Smooth muscle cell (in vitro differentiated cells): ENCODE measurements around the gene INMT. TPM values are rescaled to one million over a fixed set of nuclear protein-coding genes. Genes with fewer than 3 reads are reported as not detected.

ENCODE experiments used
- DNase-seq: peaks from one replicate; lab custom pipeline; 2025; ENCODE audit not compliant: unreplicated experiment; lab: John Stamatoyannopoulos, UW
- H2AFZ ChIP-seq: fragments of 200-600 bp; sonication (generic); 2 replicates; pipeline ENCODE4 v1.6.0; 2016; ENCODE audit warnings: antibody characterized with exemption, low read depth, mild to moderate bottlenecking
- H3F3A ChIP-seq: fragments of 200-600 bp; sonication (generic); 2 replicates; pipeline ENCODE4 v1.6.0; 2017; ENCODE audit warnings: antibody characterized with exemption, low read depth
- H3K27ac ChIP-seq: fragments of 200-600 bp; sonication (generic); 2 replicates; pipeline ENCODE4 v1.5.1; 2016; ENCODE audit warnings: low read depth, mild to moderate bottlenecking
- H3K27me3 ChIP-seq: fragments of 200-600 bp; sonication (generic); 2 replicates; pipeline ENCODE4 v1.6.1; 2016; ENCODE audit warnings: low read depth, mild to moderate bottlenecking
- H3K36me3 ChIP-seq: fragments of 200-600 bp; sonication (generic); 2 replicates; pipeline ENCODE4 v1.5.1; 2016; ENCODE audit warnings: low read depth
- H3K4me1 ChIP-seq: fragments of 200-600 bp; sonication (generic); 2 replicates; pipeline ENCODE4 v1.5.1; 2016; ENCODE audit warnings: low read depth
- H3K4me2 ChIP-seq: fragments of 200-600 bp; sonication (generic); 2 replicates; pipeline ENCODE4 v1.6.0; 2016; ENCODE audit warnings: mild to moderate bottlenecking
- H3K4me3 ChIP-seq: fragments of 200-600 bp; sonication (generic); 2 replicates; pipeline ENCODE4 v1.5.1; 2016; ENCODE audit warnings: mild to moderate bottlenecking
- H3K79me2 ChIP-seq: fragments of 200-600 bp; sonication (generic); 2 replicates; pipeline ENCODE4 v1.6.0; 2016; ENCODE audit warnings: low read depth, mild to moderate bottlenecking
- H3K9ac ChIP-seq: fragments of 200-600 bp; sonication (generic); 2 replicates; pipeline ENCODE4 v1.6.0; 2016; ENCODE audit warnings: low read depth
- H3K9me3 ChIP-seq: fragments of 200-600 bp; sonication (generic); replicated peaks from 2 replicates; pipeline ENCODE4 v1.5.1; 2016; ENCODE audit warnings: low read depth
- H4K20me1 ChIP-seq: fragments of 200-600 bp; sonication (generic); 2 replicates; pipeline ENCODE4 v1.6.0; 2016; ENCODE audit warnings: low read depth
- CTCF ChIP-seq: fragments of 200-600 bp; sonication (generic); IDR thresholded peaks from 2 replicates; pipeline ENCODE4 v1.5.1; 2017; ENCODE audit warnings: borderline replicate concordance, mild to moderate bottlenecking, antibody characterized with exemption; ENCODE audit not compliant: insufficient read depth, poor library complexity, severe bottlenecking
- WGBS: methylation state at CpG from one replicate; pipeline ENCODE4 v1.1.7; 2016; ENCODE audit warnings: low lambda C conversion rate; 5-methylcytosine and 5-hydroxymethylcytosine counted together
- polyA plus RNA-seq: library from polyadenylated mRNA; unstranded; fragments of >200 nt; fragmentation: Nextera tagmentation; extraction: Ambion mirVana; gene quantifications from 2 replicates; pipeline ENCODE4 v1.2.1, GENCODE V29; 2016
- total RNA-seq: library from RNA; depleted of rRNA; stranded (reverse); fragments of >200 nt; gene quantifications from 2 replicates; pipeline ENCODE4 v1.2.3, GENCODE V29; 2014

Gene INMT
- total and polyA plus RNA-seq, 2 experiments from 2014 or later = 2.3 to 4.0 TPM

- Histone ChIP-seq H2AFZ (no peak overlapping the region), H3K4me3 (no peak overlapping the region), H3K79me2 (no peaks in the 10 kb centered on the region), H3K27ac (no peak overlapping the region), H3F3A (no peaks in the 10 kb centered on the region), H3K36me3 (no peaks in the 10 kb centered on the region), H3K9me3 (no peaks in the 10 kb centered on the region), H3K9ac (no peak overlapping the region), H3K4me2 (no peak overlapping the region), H4K20me1 (no peaks in the 10 kb centered on the region), H3K4me1 (no peaks in the 10 kb centered on the region), H3K27me3 (peaks cover 10% of the 10 kb centered on the region)
- 91% methylated on average over 13 of the region's 13 CpGs for WGBS
- TF ChIP-seq CTCF = no peak
- no peak for DNase-seq
Observed at GRCh38 chr7:30705596-30705995, 46.3 kb upstream of the INMT start.

DNA sequence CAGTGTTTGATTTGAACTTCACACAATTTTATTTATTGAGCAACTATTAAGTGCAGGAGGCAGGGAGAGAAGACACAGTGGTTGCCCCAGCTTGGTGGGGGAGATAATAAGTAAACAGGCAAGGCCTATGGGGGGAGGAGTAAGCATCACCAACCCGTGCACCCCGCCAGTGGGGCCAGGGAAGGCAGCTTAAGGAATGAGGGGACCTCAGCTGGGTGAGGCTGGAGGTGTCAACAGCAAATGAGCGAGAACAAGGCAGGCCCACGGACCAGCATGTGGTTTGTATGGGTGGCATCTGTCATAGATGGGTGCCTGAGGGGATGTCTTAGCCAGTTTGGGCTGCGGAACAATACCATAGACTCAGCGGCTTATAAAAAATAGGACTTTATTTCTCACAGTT is 45.6 kb upstream of the INMT start:
- 89% methylated on average over 6 of the region's 6 CpGs for WGBS
- no peak overlapping the region for H3K4me3 ChIP-seq
- DNase-seq = no peak
- H3K9ac ChIP-seq = no peak overlapping the region
- peaks cover 8% of the 10 kb centered on the region for H3K27me3 ChIP-seq
- no peaks in the 10 kb centered on the region for H3F3A ChIP-seq
- H3K9me3 ChIP-seq = no peaks in the 10 kb centered on the region
- H3K27ac ChIP-seq = no peak overlapping the region
- H3K36me3 ChIP-seq = no peaks in the 10 kb centered on the region
- no peaks in the 10 kb centered on the region for H3K4me1 ChIP-seq
- no peaks in the 10 kb centered on the region for H4K20me1 ChIP-seq
- no peaks in the 10 kb centered on the region for H3K79me2 ChIP-seq
- no peak overlapping the region for H3K4me2 ChIP-seq
- H2AFZ ChIP-seq = no peak overlapping the region
- no peak for TF ChIP-seq CTCF

DNA sequence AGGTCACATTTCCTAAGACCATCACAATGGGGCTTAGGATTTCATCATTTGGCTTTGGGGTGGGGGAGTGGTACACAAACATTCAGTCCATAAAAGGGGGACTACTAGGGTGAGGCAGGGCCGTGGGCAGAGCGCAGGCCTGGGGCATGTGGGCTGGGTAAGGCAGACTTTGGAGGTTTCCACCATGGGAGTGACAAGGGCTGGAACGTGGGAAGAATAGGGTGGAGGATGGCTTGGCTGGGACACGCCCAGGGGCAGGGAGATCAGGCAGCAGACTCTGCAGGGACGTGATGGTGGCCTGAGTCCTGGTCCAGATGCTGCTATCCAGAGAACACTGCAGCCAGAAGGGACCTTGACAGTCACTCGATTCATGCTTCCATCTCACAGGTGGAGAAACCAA is 45.0 kb upstream of the INMT start:
- H3K4me2 ChIP-seq = no peak overlapping the region
- H3K9ac ChIP-seq = no peak overlapping the region
- no peak overlapping the region for H3K27ac ChIP-seq
- no peaks in the 10 kb centered on the region for H4K20me1 ChIP-seq
- no peaks in the 10 kb centered on the region for H3K36me3 ChIP-seq
- H3K4me3 ChIP-seq = no peak overlapping the region
- no peaks in the 10 kb centered on the region for H3K4me1 ChIP-seq
- no peak for DNase-seq
- no peak overlapping the region for H2AFZ ChIP-seq
- 95% methylated on average over 6 of the region's 6 CpGs for WGBS
- peaks cover 2% of the 10 kb centered on the region for H3K27me3 ChIP-seq
- H3K9me3 ChIP-seq = no peaks in the 10 kb centered on the region
- no peaks in the 10 kb centered on the region for H3K79me2 ChIP-seq
- no peaks in the 10 kb centered on the region for H3F3A ChIP-seq
- no peak for TF ChIP-seq CTCF
